Measurements from ENCODE around the gene SCNN1B. TPM values are rescaled to one million over a fixed set of nuclear protein-coding genes. Genes with fewer than 3 reads are reported as not detected.
A peak's percentile ranks its signal among the peaks of the same experiment; 100 is the strongest.
"Not testable (repeated sequence)": the region's sequence is repeated elsewhere in the genome, so short reads cannot be mapped to it uniquely, and the experiment has no call there.

Gene SCNN1B, protein sequence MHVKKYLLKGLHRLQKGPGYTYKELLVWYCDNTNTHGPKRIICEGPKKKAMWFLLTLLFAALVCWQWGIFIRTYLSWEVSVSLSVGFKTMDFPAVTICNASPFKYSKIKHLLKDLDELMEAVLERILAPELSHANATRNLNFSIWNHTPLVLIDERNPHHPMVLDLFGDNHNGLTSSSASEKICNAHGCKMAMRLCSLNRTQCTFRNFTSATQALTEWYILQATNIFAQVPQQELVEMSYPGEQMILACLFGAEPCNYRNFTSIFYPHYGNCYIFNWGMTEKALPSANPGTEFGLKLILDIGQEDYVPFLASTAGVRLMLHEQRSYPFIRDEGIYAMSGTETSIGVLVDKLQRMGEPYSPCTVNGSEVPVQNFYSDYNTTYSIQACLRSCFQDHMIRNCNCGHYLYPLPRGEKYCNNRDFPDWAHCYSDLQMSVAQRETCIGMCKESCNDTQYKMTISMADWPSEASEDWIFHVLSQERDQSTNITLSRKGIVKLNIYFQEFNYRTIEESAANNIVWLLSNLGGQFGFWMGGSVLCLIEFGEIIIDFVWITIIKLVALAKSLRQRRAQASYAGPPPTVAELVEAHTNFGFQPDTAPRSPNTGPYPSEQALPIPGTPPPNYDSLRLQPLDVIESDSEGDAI
- total RNA-seq = not detected

DNA sequence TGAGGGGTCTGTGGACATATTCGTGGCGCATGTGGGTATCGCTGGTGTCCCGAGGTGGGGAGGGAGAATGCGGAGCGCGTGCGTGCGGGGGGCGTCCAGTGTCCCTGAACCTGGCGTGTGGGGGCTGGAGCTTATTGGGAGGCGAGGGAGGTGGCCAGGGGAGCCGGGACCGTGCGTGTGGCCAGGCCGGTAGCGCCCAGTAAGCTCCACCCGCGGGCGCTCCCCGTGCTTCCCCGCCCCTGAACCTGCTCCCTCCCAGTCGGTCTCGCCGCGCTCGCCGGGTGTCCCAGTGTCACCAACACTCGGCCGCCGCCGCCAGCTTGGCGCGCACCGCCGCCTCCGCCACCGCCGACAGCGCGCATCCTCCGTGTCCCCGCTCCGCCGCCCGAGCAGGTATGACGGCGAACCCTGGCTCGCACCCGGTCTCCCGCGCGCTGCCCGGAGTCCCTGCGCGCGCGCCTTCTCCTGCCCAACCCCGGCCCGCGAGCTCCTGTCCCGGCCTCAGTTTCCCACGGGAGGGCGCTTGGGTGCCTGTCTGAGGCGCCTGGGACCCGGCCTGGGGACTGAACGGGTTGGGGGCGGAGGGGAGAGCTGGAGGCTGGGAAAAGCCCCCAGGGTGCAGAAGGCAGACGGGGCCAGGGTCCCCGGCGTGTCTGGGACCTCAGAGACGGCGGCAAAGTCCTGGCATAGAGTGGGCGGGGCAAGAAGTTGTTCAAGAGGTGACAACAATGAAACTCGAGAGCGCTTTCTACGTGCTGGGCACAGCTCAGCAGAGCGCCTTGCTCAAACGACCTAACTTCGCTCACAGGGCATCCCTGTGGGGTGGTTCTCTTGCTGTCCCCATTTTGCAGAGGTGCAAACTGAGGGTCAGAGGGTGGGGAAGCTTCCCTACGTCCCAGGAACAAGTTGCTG, at the start of gene SCNN1B:
Gene SCNN1B (plus strand): TSS at position 258 of the 912 bp plus-strand sequence. CDS start 46,298 bp downstream, outside the sequence.
- DNase-seq = no peak
- Mint-ChIP-seq H3K27ac (peak within 1 kb of the TSS; percentile 48), H3K9me3 (no peaks in the 10 kb centered on the region), H3K4me3 (no peak within 1 kb of the TSS), H3K36me3 (ENCODE audit: low read depth) (no peaks in the 10 kb centered on the region), H3K4me1 (peaks cover 3% of the 10 kb centered on the region), H3K27me3 (peaks cover 29% of the 10 kb centered on the region)
- ChIA-PET POLR2A (no interaction called here), CTCF (no interaction called here)

DNA sequence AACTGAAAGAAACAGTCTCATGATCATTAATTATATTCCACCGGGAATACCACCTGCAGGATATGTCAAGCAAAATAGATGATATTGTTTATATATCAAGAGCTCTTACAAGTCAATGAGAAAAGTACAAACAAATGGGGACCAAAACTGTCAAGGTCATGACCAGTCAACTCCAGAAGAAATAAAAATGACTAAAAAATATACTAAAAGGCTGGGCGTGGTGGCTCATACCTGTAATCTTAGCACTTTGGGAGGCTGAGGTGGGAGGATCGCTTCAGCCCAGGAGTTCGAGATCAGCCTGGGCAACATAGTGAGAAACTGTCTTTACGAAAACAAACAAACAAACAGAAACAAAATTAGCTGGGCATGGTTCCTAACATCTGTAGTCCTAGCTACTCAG, 49.8 kb upstream of the SCNN1B start:
- CTCF ChIA-PET = no interaction called here

DNA sequence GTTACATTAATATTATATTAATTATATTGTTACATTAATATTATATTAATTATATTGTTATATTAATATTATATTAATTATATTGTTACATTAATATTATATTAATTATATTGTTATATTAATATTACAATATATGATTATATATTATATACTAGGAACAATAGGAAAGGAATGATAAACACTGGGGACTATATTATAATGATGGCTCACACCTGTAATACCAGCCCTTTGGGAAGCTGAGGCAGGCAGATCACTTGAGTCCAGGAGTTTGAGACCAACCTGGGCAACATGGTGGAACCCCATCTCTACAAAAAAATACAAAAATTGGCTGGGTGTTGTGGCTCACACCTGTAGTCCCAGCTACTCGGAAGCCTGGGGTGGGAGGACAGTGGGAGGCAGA, 48.5 kb upstream of the SCNN1B start:
- H3K4me3 Mint-ChIP-seq; POLR2A ChIA-PET; H3K36me3 Mint-ChIP-seq (ENCODE audit: low read depth); H3K27me3 Mint-ChIP-seq; DNase-seq; H3K9me3 Mint-ChIP-seq; H3K4me1 Mint-ChIP-seq; H3K27ac Mint-ChIP-seq: not testable (repeated sequence)
- CTCF ChIA-PET = interaction anchor here (0.7 kb wide), 2 partner anchors 27 to 222 kb away, joined by 3 to 4 read pairs; no protein-coding TSS in a partner anchor

More for the DNA sequence above, 49.8 kb upstream of the SCNN1B start:
- POLR2A ChIA-PET = interaction anchor here (0.6 kb wide), 1 partner anchor 623 kb away, joined by 3 read pairs; no protein-coding TSS in a partner anchor
- Mint-ChIP-seq H3K27ac (no peak overlapping the region), H3K4me1 (no peaks in the 10 kb centered on the region), H3K9me3 (no peaks in the 10 kb centered on the region), H3K27me3 (peaks cover 8% of the 10 kb centered on the region), H3K36me3 (ENCODE audit: low read depth) (no peaks in the 10 kb centered on the region), H3K4me3 (no peak overlapping the region)
- DNase-seq = peak; percentile 13

GRCh38 chr16:23254338-23254737, 47.8 kb upstream of the SCNN1B start:
- DNase-seq = peak; percentile 11
- no peaks in the 10 kb centered on the region for H3K9me3 Mint-ChIP-seq
- H3K4me1 Mint-ChIP-seq = no peaks in the 10 kb centered on the region
- H3K27me3 Mint-ChIP-seq = peaks cover 7% of the 10 kb centered on the region
- H3K36me3 Mint-ChIP-seq (ENCODE audit: low read depth) = no peaks in the 10 kb centered on the region
- H3K4me3 Mint-ChIP-seq = no peak overlapping the region
- CTCF ChIA-PET = interaction anchor here (0.7 kb wide), 2 partner anchors 26 to 221 kb away, joined by 3 to 4 read pairs; no protein-coding TSS in a partner anchor
- no peak overlapping the region for H3K27ac Mint-ChIP-seq
- POLR2A ChIA-PET = no interaction called here

DNA sequence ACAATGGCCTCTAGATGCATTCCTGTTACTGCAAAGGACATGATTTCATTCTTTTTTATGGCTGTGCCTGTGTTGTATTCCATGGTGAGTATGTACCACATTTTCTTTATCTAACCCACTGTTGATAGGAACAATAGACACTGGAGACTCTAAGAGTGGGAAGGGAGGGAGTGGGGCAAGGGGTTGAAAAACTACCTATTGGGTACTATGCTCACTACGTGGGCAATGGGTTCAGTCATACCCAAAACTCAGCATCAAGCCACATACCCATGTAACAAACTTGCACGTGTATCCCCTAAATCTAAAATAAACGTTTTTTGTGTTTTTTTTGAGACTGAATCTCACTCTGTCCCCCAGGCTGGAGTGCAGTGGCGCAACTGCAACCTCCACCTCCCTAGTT, 47.1 kb upstream of the SCNN1B start:
- Mint-ChIP-seq H3K27ac (no peak overlapping the region), H3K4me1 (no peaks in the 10 kb centered on the region), H3K4me3 (no peak overlapping the region), H3K36me3 (ENCODE audit: low read depth) (no peaks in the 10 kb centered on the region), H3K27me3 (peaks cover 7% of the 10 kb centered on the region), H3K9me3 (no peaks in the 10 kb centered on the region)
- DNase-seq = no peak
- CTCF ChIA-PET = no interaction called here
- POLR2A ChIA-PET = no interaction called here

DNA sequence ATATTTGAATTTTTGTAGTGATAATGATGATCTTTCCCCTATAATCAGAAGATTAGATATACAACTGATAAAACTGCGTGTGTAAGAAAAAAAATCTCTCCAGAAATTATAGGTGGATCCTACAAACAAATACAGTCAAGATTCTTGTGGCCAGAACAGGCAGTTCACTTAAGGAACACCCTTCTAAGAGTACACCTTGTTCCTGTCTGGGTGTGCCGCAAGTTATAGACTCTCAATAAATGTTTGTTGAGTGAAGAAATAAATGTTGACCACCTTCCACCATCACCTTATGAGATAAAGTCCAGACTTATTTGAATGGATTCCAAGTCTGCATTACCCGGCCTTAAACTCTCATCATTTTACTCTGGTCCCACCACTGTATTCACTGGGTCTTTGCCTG, 45.7 kb upstream of the SCNN1B start:
- Mint-ChIP-seq H3K27ac (no peak overlapping the region), H3K27me3 (peaks cover 6% of the 10 kb centered on the region), H3K36me3 (ENCODE audit: low read depth) (no peaks in the 10 kb centered on the region), H3K9me3 (no peaks in the 10 kb centered on the region), H3K4me1 (no peaks in the 10 kb centered on the region), H3K4me3 (no peak overlapping the region)
- no peak for DNase-seq
- ChIA-PET POLR2A (no interaction called here), CTCF (no interaction called here)

GRCh38 chr16:23257682-23258081, 44.4 kb upstream of the SCNN1B start:
- ChIA-PET POLR2A (no interaction called here), CTCF (no interaction called here)
- no peak overlapping the region for H3K4me3 Mint-ChIP-seq
- no peaks in the 10 kb centered on the region for H3K4me1 Mint-ChIP-seq
- no peak overlapping the region for H3K27ac Mint-ChIP-seq
- H3K9me3 Mint-ChIP-seq = no peaks in the 10 kb centered on the region
- H3K36me3 Mint-ChIP-seq (ENCODE audit: low read depth) = no peaks in the 10 kb centered on the region
- no peak for DNase-seq
- peaks cover 6% of the 10 kb centered on the region for H3K27me3 Mint-ChIP-seq

GRCh38 chr16:23258919-23259237, 43.2 kb upstream of the SCNN1B start:
- H3K4me1 Mint-ChIP-seq = no peaks in the 10 kb centered on the region
- H3K9me3 Mint-ChIP-seq = no peaks in the 10 kb centered on the region
- H3K27me3 Mint-ChIP-seq = peaks cover 6% of the 10 kb centered on the region
- H3K27ac Mint-ChIP-seq = no peak overlapping the region
- DNase-seq = no peak
- POLR2A ChIA-PET = no interaction called here
- no peaks in the 10 kb centered on the region for H3K36me3 Mint-ChIP-seq (ENCODE audit: low read depth)
- CTCF ChIA-PET = interaction anchor here (0.5 kb wide), 1 partner anchor 24 kb away, joined by 3 read pairs; no protein-coding TSS in a partner anchor
- H3K4me3 Mint-ChIP-seq = no peak overlapping the region

- Mint-ChIP-seq H3K27me3 (no peaks in the 10 kb centered on the region), H3K9me3 (peaks cover 2% of the 10 kb centered on the region), H3K4me3 (no peak overlapping the region), H3K4me1 (no peaks in the 10 kb centered on the region), H3K27ac (no peak overlapping the region), H3K36me3 (ENCODE audit: low read depth) (no peaks in the 10 kb centered on the region)
- POLR2A ChIA-PET = no interaction called here
- CTCF ChIA-PET = no interaction called here
- no peak for DNase-seq
These were observed 34.5 kb upstream of the SCNN1B start for GRCh38 chr16:23267647-23268046.

DNA sequence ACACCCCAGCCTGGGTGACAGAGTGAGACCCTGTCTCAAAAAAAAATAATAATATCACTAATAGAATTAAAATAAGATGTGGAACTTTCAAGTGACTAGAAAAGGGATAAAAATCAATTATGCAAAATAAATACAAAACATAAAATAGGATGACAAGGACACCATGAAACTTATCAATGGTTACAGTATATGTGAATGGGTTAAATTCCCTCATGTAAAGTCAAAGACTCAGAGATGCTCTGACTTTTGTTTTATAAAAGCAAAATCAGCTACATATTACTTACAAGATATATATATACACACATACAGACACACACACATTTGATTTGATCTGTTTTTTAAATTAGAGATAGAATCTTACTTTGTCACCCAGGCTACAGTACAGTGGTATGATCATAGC, 33.5 kb upstream of the SCNN1B start:
- Mint-ChIP-seq H3K27me3 (no peaks in the 10 kb centered on the region), H3K27ac (no peak overlapping the region), H3K4me3 (no peak overlapping the region), H3K9me3 (peaks cover 2% of the 10 kb centered on the region), H3K36me3 (ENCODE audit: low read depth) (no peaks in the 10 kb centered on the region), H3K4me1 (no peaks in the 10 kb centered on the region)
- ChIA-PET CTCF (no interaction called here), POLR2A (no interaction called here)
- DNase-seq = no peak

DNA sequence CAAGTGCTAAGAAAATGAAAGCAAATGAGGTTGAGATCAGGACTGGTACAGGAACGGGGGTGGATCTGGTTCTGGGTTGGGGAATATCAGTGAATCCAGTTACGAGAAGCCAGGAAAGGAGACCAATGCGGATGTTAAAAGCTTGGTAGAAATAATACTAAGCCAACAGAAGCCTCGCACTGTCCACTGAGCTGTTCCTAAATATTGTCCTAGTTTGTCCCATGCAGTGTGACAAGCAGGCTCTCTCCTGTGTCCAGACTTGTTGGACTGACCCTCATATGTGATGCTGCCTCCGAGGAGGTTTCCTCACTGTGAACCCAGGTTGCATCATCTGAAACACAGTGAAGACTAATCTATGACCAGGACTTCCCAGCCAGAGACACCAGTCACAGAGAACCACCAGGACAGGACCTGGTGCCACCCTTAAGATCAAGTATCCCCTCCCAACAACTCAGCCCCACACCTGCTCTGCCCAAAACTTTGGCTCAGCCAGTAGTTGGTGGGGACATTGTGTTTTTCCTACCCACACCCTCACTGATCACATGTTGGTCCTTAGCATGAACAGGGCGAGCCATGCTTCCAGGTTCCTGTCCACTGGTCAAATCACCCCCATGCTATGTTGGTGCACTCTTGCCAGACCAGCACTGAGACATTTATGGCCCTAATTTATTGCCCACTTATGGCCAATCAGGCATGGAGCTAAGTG, 32.7 kb upstream of the SCNN1B start:
- CTCF ChIA-PET = no interaction called here
- Mint-ChIP-seq H3K27ac (no peak overlapping the region), H3K4me1 (no peaks in the 10 kb centered on the region), H3K36me3 (ENCODE audit: low read depth) (no peaks in the 10 kb centered on the region), H3K27me3 (no peaks in the 10 kb centered on the region), H3K9me3 (peaks cover 2% of the 10 kb centered on the region), H3K4me3 (no peak overlapping the region)
- POLR2A ChIA-PET = no interaction called here
- no peak for DNase-seq

- H3K27me3 Mint-ChIP-seq = no peaks in the 10 kb centered on the region
- H3K27ac Mint-ChIP-seq = no peak overlapping the region
- H3K4me3 Mint-ChIP-seq = no peak overlapping the region
- DNase-seq = no peak
- no peaks in the 10 kb centered on the region for H3K4me1 Mint-ChIP-seq
- ChIA-PET CTCF (no interaction called here), POLR2A (no interaction called here)
- no peaks in the 10 kb centered on the region for H3K36me3 Mint-ChIP-seq (ENCODE audit: low read depth)
- peaks cover 2% of the 10 kb centered on the region for H3K9me3 Mint-ChIP-seq
These were observed 31.4 kb upstream of the SCNN1B start for GRCh38 chr16:23270654-23271053.

Data from activated CD4-positive, alpha-beta T cell treated with anti-CD3 and anti-CD28 coated beads, Interleukin-2, amount 10 ng/mL, durations not matched to agents 7 days and 5 days (primary cell).